Astrocyte (in vitro differentiated cells and primary cell): ENCODE data around the gene TMEM175.

Experiments used
- CTCF ChIP-seq: IDR thresholded peaks from 2 replicates; pipeline ENCODE4 v1.5.1; 2011; ENCODE audit warnings: low read depth, mild to moderate bottlenecking, inconsistent platforms, low read length, moderate library complexity; ENCODE audit not compliant: insufficient read depth
- EZH2 ChIP-seq: IDR thresholded peaks from 2 replicates; pipeline ENCODE4 v1.6.1; 2012; ENCODE audit warnings: mild to moderate bottlenecking, low read length, inconsistent platforms; ENCODE audit not compliant: insufficient read depth

- TF ChIP-seq CTCF = no peak
- no peak for TF ChIP-seq EZH2
Observed at GRCh38 chr4:985123-985830, 53.0 kb downstream of the TMEM175 start.
